ENCODE data around the gene NNAT.

The NNAT gene

DNA sequence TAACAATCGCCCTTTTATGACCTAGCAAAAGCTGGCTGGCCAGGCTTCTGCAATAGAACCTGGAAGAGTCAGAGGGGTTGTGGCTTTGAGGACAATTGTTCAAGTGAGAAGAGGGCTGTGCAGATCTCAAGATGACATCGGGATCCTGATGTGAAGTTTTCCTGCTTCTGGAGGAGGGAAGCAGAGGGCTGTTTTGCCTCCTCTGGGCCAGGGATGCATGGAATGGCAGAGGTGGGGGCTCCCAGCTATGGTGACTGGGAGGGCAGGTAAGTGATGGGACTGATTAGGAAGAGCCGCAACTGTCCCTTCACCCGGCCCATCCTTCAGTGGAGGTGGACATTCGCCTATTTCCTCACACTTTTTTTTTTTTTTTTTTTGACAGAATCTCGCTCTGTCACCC lies 50.0 kb downstream of the NNAT start:
- TF ChIP-seq, protein P1, sequence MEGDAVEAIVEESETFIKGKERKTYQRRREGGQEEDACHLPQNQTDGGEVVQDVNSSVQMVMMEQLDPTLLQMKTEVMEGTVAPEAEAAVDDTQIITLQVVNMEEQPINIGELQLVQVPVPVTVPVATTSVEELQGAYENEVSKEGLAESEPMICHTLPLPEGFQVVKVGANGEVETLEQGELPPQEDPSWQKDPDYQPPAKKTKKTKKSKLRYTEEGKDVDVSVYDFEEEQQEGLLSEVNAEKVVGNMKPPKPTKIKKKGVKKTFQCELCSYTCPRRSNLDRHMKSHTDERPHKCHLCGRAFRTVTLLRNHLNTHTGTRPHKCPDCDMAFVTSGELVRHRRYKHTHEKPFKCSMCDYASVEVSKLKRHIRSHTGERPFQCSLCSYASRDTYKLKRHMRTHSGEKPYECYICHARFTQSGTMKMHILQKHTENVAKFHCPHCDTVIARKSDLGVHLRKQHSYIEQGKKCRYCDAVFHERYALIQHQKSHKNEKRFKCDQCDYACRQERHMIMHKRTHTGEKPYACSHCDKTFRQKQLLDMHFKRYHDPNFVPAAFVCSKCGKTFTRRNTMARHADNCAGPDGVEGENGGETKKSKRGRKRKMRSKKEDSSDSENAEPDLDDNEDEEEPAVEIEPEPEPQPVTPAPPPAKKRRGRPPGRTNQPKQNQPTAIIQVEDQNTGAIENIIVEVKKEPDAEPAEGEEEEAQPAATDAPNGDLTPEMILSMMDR (IDR thresholded peaks at IDR 0.05; ENCODE audit: low read length, missing control alignments), result no peak
- H3K4me3 ChIP-seq (replicated peaks; ENCODE audit: low read depth, low read length), result no peak overlapping the region
- DNase-seq (ENCODE audit: low read depth), result no peak
